ENCODE results near the gene CYB5R2. TPM values are rescaled to one million over a fixed set of nuclear protein-coding genes. Genes with fewer than 3 reads are reported as not detected.

The CYB5R2 gene
- total and polyA plus RNA-seq, 7 donors, result 1.4 to 7.8 (median 3.6) TPM

- no peaks in the 10 kb centered on the region for H3K4me1 ChIP-seq
- no peak for DNase-seq
- intact Hi-C loops (cut with DNase I), result no loop called here
- TF ChIP-seq, protein P1, sequence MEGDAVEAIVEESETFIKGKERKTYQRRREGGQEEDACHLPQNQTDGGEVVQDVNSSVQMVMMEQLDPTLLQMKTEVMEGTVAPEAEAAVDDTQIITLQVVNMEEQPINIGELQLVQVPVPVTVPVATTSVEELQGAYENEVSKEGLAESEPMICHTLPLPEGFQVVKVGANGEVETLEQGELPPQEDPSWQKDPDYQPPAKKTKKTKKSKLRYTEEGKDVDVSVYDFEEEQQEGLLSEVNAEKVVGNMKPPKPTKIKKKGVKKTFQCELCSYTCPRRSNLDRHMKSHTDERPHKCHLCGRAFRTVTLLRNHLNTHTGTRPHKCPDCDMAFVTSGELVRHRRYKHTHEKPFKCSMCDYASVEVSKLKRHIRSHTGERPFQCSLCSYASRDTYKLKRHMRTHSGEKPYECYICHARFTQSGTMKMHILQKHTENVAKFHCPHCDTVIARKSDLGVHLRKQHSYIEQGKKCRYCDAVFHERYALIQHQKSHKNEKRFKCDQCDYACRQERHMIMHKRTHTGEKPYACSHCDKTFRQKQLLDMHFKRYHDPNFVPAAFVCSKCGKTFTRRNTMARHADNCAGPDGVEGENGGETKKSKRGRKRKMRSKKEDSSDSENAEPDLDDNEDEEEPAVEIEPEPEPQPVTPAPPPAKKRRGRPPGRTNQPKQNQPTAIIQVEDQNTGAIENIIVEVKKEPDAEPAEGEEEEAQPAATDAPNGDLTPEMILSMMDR (IDR thresholded peaks at IDR 0.05), result no peak
- H3K36me3 ChIP-seq, result peaks cover 0 to 26% (median 2%) of the 10 kb centered on the region in 4 donors
- H3K9me3 ChIP-seq, result no peaks in the 10 kb centered on the region
- H3K4me3 ChIP-seq, result no peak overlapping the region
- no peak overlapping the region for H3K27ac ChIP-seq
- 65 to 83% methylated on average over 4 of the region's 4 CpGs for WGBS, 2 donors
- H3K27me3 ChIP-seq, result no peaks in the 10 kb centered on the region
Observed at GRCh38 chr11:7635137-7635536, 38.2 kb downstream of the CYB5R2 start.

GRCh38 chr11:7632211-7632610 lies 41.1 kb downstream of the CYB5R2 start:
- TF ChIP-seq POLR2A (IDR thresholded peaks at IDR 0.05) (no peak), EP300 (IDR thresholded peaks at IDR 0.05) (no peak), POLR2AphosphoS5 (IDR thresholded peaks at IDR 0.05) (no peak)
- TF ChIP-seq, protein P1 (IDR thresholded peaks at IDR 0.05), result no peak
- intact Hi-C loops (cut with DNase I), result no loop called here
- Histone ChIP-seq H3K4me1 (no peaks in the 10 kb centered on the region), H3K4me3 (no peak overlapping the region), H3K27ac (no peak overlapping the region), H3K9me3 (no peaks in the 10 kb centered on the region), H3K36me3 (peaks cover 0 to 26% (median 2%) of the 10 kb centered on the region in 4 donors), H3K27me3 (no peaks in the 10 kb centered on the region)
- no peak for DNase-seq
- 94 to 98% methylated on average over 2 of the region's 2 CpGs for WGBS, 2 donors

- Histone ChIP-seq H3K36me3 (peaks cover 0 to 30% (median 0%) of the 10 kb centered on the region in 4 donors), H3K27me3 (no peaks in the 10 kb centered on the region), H3K4me3 (no peak overlapping the region), H3K27ac (no peak overlapping the region), H3K4me1 (no peaks in the 10 kb centered on the region), H3K9me3 (no peaks in the 10 kb centered on the region)
- TF ChIP-seq POLR2AphosphoS5 (IDR thresholded peaks at IDR 0.05) (no peak), EP300 (IDR thresholded peaks at IDR 0.05) (no peak), POLR2A (IDR thresholded peaks at IDR 0.05) (no peak)
- TF ChIP-seq, protein P1 (IDR thresholded peaks at IDR 0.05), result no peak
- WGBS, 2 donors, result 96 to 97% methylated on average over 2 of the region's 2 CpGs
- intact Hi-C loops (cut with DNase I), result no loop called here
- DNase-seq, result no peak
Observed at GRCh38 chr11:7630002-7630401, 43.3 kb downstream of the CYB5R2 start.

DNA sequence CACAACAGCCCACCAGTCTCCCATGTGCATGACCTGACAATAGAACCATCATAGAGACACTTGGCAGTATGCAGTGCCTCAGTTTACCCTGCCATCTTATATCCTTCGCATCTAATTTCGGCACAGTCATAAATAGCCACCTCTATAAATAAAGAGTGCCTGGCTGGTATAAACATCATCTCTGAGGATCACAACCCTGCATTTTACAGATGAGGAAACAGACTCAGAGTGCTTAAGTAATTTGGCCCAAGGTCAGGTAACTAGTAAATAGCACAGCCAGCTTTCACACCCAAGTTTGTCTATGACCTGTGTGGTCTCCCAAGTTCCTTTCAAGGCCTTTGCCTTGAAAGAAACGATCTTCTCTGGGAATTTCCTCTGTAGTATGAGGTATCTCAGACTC lies 44.6 kb downstream of the CYB5R2 start:
- Histone ChIP-seq H3K9me3 (no peaks in the 10 kb centered on the region), H3K27ac (no peak overlapping the region), H3K4me3 (no peak overlapping the region), H3K4me1 (no peaks in the 10 kb centered on the region), H3K27me3 (no peaks in the 10 kb centered on the region), H3K36me3 (peaks cover 0 to 24% (median 0%) of the 10 kb centered on the region in 4 donors)
- DNase-seq, result no peak
- intact Hi-C loops (cut with DNase I), result no loop called here
- TF ChIP-seq POLR2A (IDR thresholded peaks at IDR 0.05), result no peak
- TF ChIP-seq, protein P1 (IDR thresholded peaks at IDR 0.05), result no peak
- no peak for TF ChIP-seq EP300 (IDR thresholded peaks at IDR 0.05)
- TF ChIP-seq POLR2AphosphoS5 (IDR thresholded peaks at IDR 0.05), result no peak
- 55 to 60% methylated on average over 3 of the region's 3 CpGs for WGBS, 2 donors

DNA sequence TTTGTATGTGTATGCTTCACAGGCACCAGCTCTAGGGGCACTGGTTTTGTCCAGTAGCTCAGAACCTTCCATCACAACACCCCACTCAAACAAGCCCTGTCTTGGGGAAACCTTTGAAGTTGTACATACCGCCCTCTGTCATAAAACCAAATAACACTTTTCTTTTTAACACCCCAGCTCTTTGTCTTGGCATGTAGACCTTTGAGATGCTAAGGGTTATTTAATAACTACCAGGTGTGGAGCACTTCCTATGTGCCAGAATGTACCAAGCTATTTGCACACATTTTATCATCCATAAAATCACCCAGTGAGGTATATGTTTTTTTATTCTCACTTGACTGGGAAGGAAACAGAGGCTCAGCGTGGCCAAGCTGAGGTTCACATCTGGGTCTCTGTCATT lies 50.6 kb downstream of the CYB5R2 start:
- TF ChIP-seq EP300 (IDR thresholded peaks at IDR 0.05), result no peak
- TF ChIP-seq POLR2A (IDR thresholded peaks at IDR 0.05), result no peak
- TF ChIP-seq POLR2AphosphoS5 (IDR thresholded peaks at IDR 0.05), result no peak
- TF ChIP-seq, protein P1 (IDR thresholded peaks at IDR 0.05), result no peak
- H3K36me3 ChIP-seq, result peaks cover 0 to 4% (median 0%) of the 10 kb centered on the region in 4 donors
- no peak overlapping the region for H3K4me3 ChIP-seq
- 19 to 70% methylated on average over 2 of the region's 2 CpGs for WGBS, 2 donors
- no peaks in the 10 kb centered on the region for H3K4me1 ChIP-seq
- no peaks in the 10 kb centered on the region for H3K27me3 ChIP-seq
- no peak overlapping the region for H3K27ac ChIP-seq
- no peak for DNase-seq
- no peaks in the 10 kb centered on the region for H3K9me3 ChIP-seq
- intact Hi-C loops (cut with DNase I), result no loop called here
